Measurements from ENCODE around the gene GLP1R.

Gene GLP1R

GRCh38 chr6:39018103-39018502, 30.5 kb upstream of the GLP1R start:
- Histone ChIP-seq H3K9me3 (ENCODE audit: control insufficient read depth in 5 of 5, low read length in 5 of 5) (no peaks in the 10 kb centered on the region), H3K9ac (ENCODE audit: low read length in 5 of 5) (no peak overlapping the region), H3K4me1 (ENCODE audit: control insufficient read depth in 5 of 5, insufficient read depth in 5 of 5, low read length in 5 of 5) (no peaks in the 10 kb centered on the region), H3K27me3 (ENCODE audit: control insufficient read depth in 5 of 5, insufficient read depth in 4 of 5, low read length in 5 of 5) (peaks cover 0 to 10% (median 0%) of the 10 kb centered on the region in 5 donors), H3K36me3 (ENCODE audit: control insufficient read depth in 5 of 5, insufficient read depth in 5 of 5, low read length in 5 of 5) (no peaks in the 10 kb centered on the region), H3K4me3 (ENCODE audit: low read depth in 1 of 5, low read length in 5 of 5) (no peak overlapping the region), H3K27ac (ENCODE audit: low read depth, low read length) (no peak overlapping the region)

GRCh38 chr6:39020136-39020535, 28.4 kb upstream of the GLP1R start:
- peaks cover 0 to 10% (median 2%) of the 10 kb centered on the region in 5 donors for H3K27me3 ChIP-seq (ENCODE audit: control insufficient read depth in 5 of 5, insufficient read depth in 4 of 5, low read length in 5 of 5)
- no peak overlapping the region for H3K9ac ChIP-seq (ENCODE audit: low read length in 5 of 5)
- no peak overlapping the region for H3K27ac ChIP-seq (ENCODE audit: low read depth, low read length)
- H3K9me3 ChIP-seq (ENCODE audit: control insufficient read depth in 5 of 5, low read length in 5 of 5): no peaks in the 10 kb centered on the region
- no peaks in the 10 kb centered on the region for H3K4me1 ChIP-seq (ENCODE audit: control insufficient read depth in 5 of 5, insufficient read depth in 5 of 5, low read length in 5 of 5)
- no peak overlapping the region for H3K4me3 ChIP-seq (ENCODE audit: low read depth in 1 of 5, low read length in 5 of 5)
- H3K36me3 ChIP-seq (ENCODE audit: control insufficient read depth in 5 of 5, insufficient read depth in 5 of 5, low read length in 5 of 5): no peaks in the 10 kb centered on the region

- H3K9me3 ChIP-seq (ENCODE audit: control insufficient read depth in 5 of 5, low read length in 5 of 5): no peaks in the 10 kb centered on the region
- H3K4me3 ChIP-seq (ENCODE audit: low read depth in 1 of 5, low read length in 5 of 5): no peak overlapping the region
- no peaks in the 10 kb centered on the region for H3K36me3 ChIP-seq (ENCODE audit: control insufficient read depth in 5 of 5, insufficient read depth in 5 of 5, low read length in 5 of 5)
- H3K27ac ChIP-seq (ENCODE audit: low read depth, low read length): no peak overlapping the region
- H3K9ac ChIP-seq (ENCODE audit: low read length in 5 of 5): no peak overlapping the region
- peaks cover 0 to 12% (median 3%) of the 10 kb centered on the region in 5 donors for H3K27me3 ChIP-seq (ENCODE audit: control insufficient read depth in 5 of 5, insufficient read depth in 4 of 5, low read length in 5 of 5)
- H3K4me1 ChIP-seq (ENCODE audit: control insufficient read depth in 5 of 5, insufficient read depth in 5 of 5, low read length in 5 of 5): no peaks in the 10 kb centered on the region
Measured at GRCh38 chr6:39021041-39021440, 27.5 kb upstream of the GLP1R start.

- Histone ChIP-seq H3K4me1 (ENCODE audit: control insufficient read depth in 5 of 5, insufficient read depth in 5 of 5, low read length in 5 of 5) (no peaks in the 10 kb centered on the region), H3K36me3 (ENCODE audit: control insufficient read depth in 5 of 5, insufficient read depth in 5 of 5, low read length in 5 of 5) (no peaks in the 10 kb centered on the region), H3K4me3 (ENCODE audit: low read depth in 1 of 5, low read length in 5 of 5) (no peak overlapping the region), H3K27ac (ENCODE audit: low read depth, low read length) (no peak overlapping the region), H3K27me3 (ENCODE audit: control insufficient read depth in 5 of 5, insufficient read depth in 4 of 5, low read length in 5 of 5) (peaks cover 0 to 12% (median 3%) of the 10 kb centered on the region in 5 donors), H3K9me3 (ENCODE audit: control insufficient read depth in 5 of 5, low read length in 5 of 5) (no peaks in the 10 kb centered on the region), H3K9ac (ENCODE audit: low read length in 5 of 5) (no peak overlapping the region)
Measured at GRCh38 chr6:39021779-39022178, 26.8 kb upstream of the GLP1R start.

- no peak overlapping the region for H3K27ac ChIP-seq (ENCODE audit: low read depth, low read length)
- H3K36me3 ChIP-seq (ENCODE audit: control insufficient read depth in 5 of 5, insufficient read depth in 5 of 5, low read length in 5 of 5): no peaks in the 10 kb centered on the region
- no peak overlapping the region for H3K9ac ChIP-seq (ENCODE audit: low read length in 5 of 5)
- H3K27me3 ChIP-seq (ENCODE audit: control insufficient read depth in 5 of 5, insufficient read depth in 4 of 5, low read length in 5 of 5): peaks cover 0 to 6% (median 2%) of the 10 kb centered on the region in 5 donors
- H3K9me3 ChIP-seq (ENCODE audit: control insufficient read depth in 5 of 5, low read length in 5 of 5): no peaks in the 10 kb centered on the region
- H3K4me1 ChIP-seq (ENCODE audit: control insufficient read depth in 5 of 5, insufficient read depth in 5 of 5, low read length in 5 of 5): no peaks in the 10 kb centered on the region
- H3K4me3 ChIP-seq (ENCODE audit: low read depth in 1 of 5, low read length in 5 of 5): no peak overlapping the region
Measured at GRCh38 chr6:39026175-39026574, 22.4 kb upstream of the GLP1R start.

GRCh38 chr6:39029156-39030011, 19.2 kb upstream of the GLP1R start:
- H3K9ac ChIP-seq (ENCODE audit: low read length in 5 of 5): no peak overlapping the region
- H3K36me3 ChIP-seq (ENCODE audit: control insufficient read depth in 5 of 5, insufficient read depth in 5 of 5, low read length in 5 of 5): no peaks in the 10 kb centered on the region
- H3K27me3 ChIP-seq (ENCODE audit: control insufficient read depth in 5 of 5, insufficient read depth in 4 of 5, low read length in 5 of 5): peaks cover 0 to 14% (median 2%) of the 10 kb centered on the region in 5 donors
- no peaks in the 10 kb centered on the region for H3K9me3 ChIP-seq (ENCODE audit: control insufficient read depth in 5 of 5, low read length in 5 of 5)
- no peak overlapping the region for H3K27ac ChIP-seq (ENCODE audit: low read depth, low read length)
- no peak overlapping the region for H3K4me3 ChIP-seq (ENCODE audit: low read depth in 1 of 5, low read length in 5 of 5)
- H3K4me1 ChIP-seq (ENCODE audit: control insufficient read depth in 5 of 5, insufficient read depth in 5 of 5, low read length in 5 of 5): no peaks in the 10 kb centered on the region

- no peak overlapping the region for H3K27ac ChIP-seq (ENCODE audit: low read depth, low read length)
- H3K36me3 ChIP-seq (ENCODE audit: control insufficient read depth in 5 of 5, insufficient read depth in 5 of 5, low read length in 5 of 5): no peaks in the 10 kb centered on the region
- no peak overlapping the region for H3K9ac ChIP-seq (ENCODE audit: low read length in 5 of 5)
- H3K4me1 ChIP-seq (ENCODE audit: control insufficient read depth in 5 of 5, insufficient read depth in 5 of 5, low read length in 5 of 5): peaks cover 0 to 5% (median 0%) of the 10 kb centered on the region in 5 donors
- no peaks in the 10 kb centered on the region for H3K9me3 ChIP-seq (ENCODE audit: control insufficient read depth in 5 of 5, low read length in 5 of 5)
- no peak overlapping the region for H3K4me3 ChIP-seq (ENCODE audit: low read depth in 1 of 5, low read length in 5 of 5)
- peaks cover 0 to 24% (median 16%) of the 10 kb centered on the region in 5 donors for H3K27me3 ChIP-seq (ENCODE audit: control insufficient read depth in 5 of 5, insufficient read depth in 4 of 5, low read length in 5 of 5)
Measured at GRCh38 chr6:39035681-39036080, 12.9 kb upstream of the GLP1R start.

GRCh38 chr6:39037082-39037508, 11.5 kb upstream of the GLP1R start:
- no peak overlapping the region for H3K27ac ChIP-seq (ENCODE audit: low read depth, low read length)
- H3K4me1 ChIP-seq (ENCODE audit: control insufficient read depth in 5 of 5, insufficient read depth in 5 of 5, low read length in 5 of 5): peaks cover 0 to 5% (median 0%) of the 10 kb centered on the region in 5 donors
- H3K9me3 ChIP-seq (ENCODE audit: control insufficient read depth in 5 of 5, low read length in 5 of 5): peaks cover 0 to 5% (median 0%) of the 10 kb centered on the region in 5 donors
- no peak overlapping the region for H3K4me3 ChIP-seq (ENCODE audit: low read depth in 1 of 5, low read length in 5 of 5)
- no peak overlapping the region for H3K9ac ChIP-seq (ENCODE audit: low read length in 5 of 5)
- peaks cover 0 to 21% (median 16%) of the 10 kb centered on the region in 5 donors for H3K27me3 ChIP-seq (ENCODE audit: control insufficient read depth in 5 of 5, insufficient read depth in 4 of 5, low read length in 5 of 5)
- no peaks in the 10 kb centered on the region for H3K36me3 ChIP-seq (ENCODE audit: control insufficient read depth in 5 of 5, insufficient read depth in 5 of 5, low read length in 5 of 5)

- Histone ChIP-seq H3K36me3 (ENCODE audit: control insufficient read depth in 5 of 5, insufficient read depth in 5 of 5, low read length in 5 of 5) (no peaks in the 10 kb centered on the region), H3K27me3 (ENCODE audit: control insufficient read depth in 5 of 5, insufficient read depth in 4 of 5, low read length in 5 of 5) (peaks cover 0 to 21% (median 16%) of the 10 kb centered on the region in 5 donors), H3K9me3 (ENCODE audit: control insufficient read depth in 5 of 5, low read length in 5 of 5) (peaks cover 0 to 5% (median 0%) of the 10 kb centered on the region in 5 donors)
Measured at GRCh38 chr6:39037707-39038106, 10.9 kb upstream of the GLP1R start.

GRCh38 chr6:39040080-39040673, 8.4 kb upstream of the GLP1R start:
- Histone ChIP-seq H3K4me1 (ENCODE audit: control insufficient read depth in 5 of 5, insufficient read depth in 5 of 5, low read length in 5 of 5) (peaks cover 0 to 5% (median 0%) of the 10 kb centered on the region in 5 donors), H3K27ac (ENCODE audit: low read depth, low read length) (no peak overlapping the region), H3K36me3 (ENCODE audit: control insufficient read depth in 5 of 5, insufficient read depth in 5 of 5, low read length in 5 of 5) (no peaks in the 10 kb centered on the region), H3K9ac (ENCODE audit: low read length in 5 of 5) (no peak overlapping the region), H3K4me3 (ENCODE audit: low read depth in 1 of 5, low read length in 5 of 5) (no peak overlapping the region), H3K9me3 (ENCODE audit: control insufficient read depth in 5 of 5, low read length in 5 of 5) (peaks cover 0 to 5% (median 0%) of the 10 kb centered on the region in 5 donors), H3K27me3 (ENCODE audit: control insufficient read depth in 5 of 5, insufficient read depth in 4 of 5, low read length in 5 of 5) (peaks cover 0 to 24% (median 16%) of the 10 kb centered on the region in 5 donors)

More at GRCh38 chr6:39037707-39038106, 10.9 kb upstream of the GLP1R start:
- H3K9ac ChIP-seq (ENCODE audit: low read length in 5 of 5): no peak overlapping the region
- no peak overlapping the region for H3K4me3 ChIP-seq (ENCODE audit: low read depth in 1 of 5, low read length in 5 of 5)
- peaks cover 0 to 5% (median 0%) of the 10 kb centered on the region in 5 donors for H3K4me1 ChIP-seq (ENCODE audit: control insufficient read depth in 5 of 5, insufficient read depth in 5 of 5, low read length in 5 of 5)
- H3K27ac ChIP-seq (ENCODE audit: low read depth, low read length): no peak overlapping the region

Data from subcutaneous abdominal adipose tissue (tissue), 5 donors.